OCI-LY7 (cell line): ENCODE data around the gene CRYZL1.

Experiments
- EZH2phosphoT487 ChIP-seq: fragments of 200-600 bp; sonication (generic); IDR thresholded peaks from 2 replicates; pipeline ENCODE4 v1.6.1; 2018; ENCODE audit warnings: low read depth, borderline replicate concordance, mild to moderate bottlenecking, mixed run types, antibody characterized with exemption, low read length, moderate library complexity, mixed read lengths
- TF ChIP-seq, protein P1 (sequence below): fragments of 200-600 bp; sonication (generic); conservative IDR thresholded peaks from 2 replicates; pipeline ENCODE4 v1.5.1; 2014; ENCODE audit warnings: mild to moderate bottlenecking, antibody characterized with exemption, low read length, moderate library complexity, mixed read lengths

DNA sequence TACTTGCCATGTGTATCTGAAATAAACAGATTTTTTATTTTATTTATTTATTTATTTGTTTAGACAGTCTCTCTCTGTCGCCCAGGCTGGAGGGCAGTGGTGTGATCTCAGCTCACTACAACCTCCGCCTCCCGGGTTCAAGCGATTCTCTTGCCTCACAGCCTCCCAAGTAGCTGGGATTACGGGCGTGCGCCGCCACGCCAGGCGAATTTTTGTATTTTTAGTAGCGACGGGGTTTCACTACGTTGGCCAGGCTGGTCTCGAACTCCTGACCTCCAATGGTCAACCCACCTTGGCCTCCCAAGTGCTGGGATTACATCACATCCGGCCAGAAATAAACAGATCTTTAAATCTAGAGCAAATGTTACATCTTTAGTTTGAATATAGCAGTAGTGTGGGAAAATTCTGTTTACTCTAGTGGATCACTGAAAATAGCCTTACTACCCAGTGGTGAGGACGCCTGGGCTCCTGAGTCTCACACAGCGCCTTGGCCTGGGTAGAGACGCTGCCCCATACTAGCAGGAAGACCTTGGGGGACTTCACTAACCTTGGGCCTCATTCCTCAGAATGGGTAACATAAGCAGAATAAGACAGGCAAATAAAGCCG, 100.3 kb downstream of the CRYZL1 start:
- TF ChIP-seq, protein P1, sequence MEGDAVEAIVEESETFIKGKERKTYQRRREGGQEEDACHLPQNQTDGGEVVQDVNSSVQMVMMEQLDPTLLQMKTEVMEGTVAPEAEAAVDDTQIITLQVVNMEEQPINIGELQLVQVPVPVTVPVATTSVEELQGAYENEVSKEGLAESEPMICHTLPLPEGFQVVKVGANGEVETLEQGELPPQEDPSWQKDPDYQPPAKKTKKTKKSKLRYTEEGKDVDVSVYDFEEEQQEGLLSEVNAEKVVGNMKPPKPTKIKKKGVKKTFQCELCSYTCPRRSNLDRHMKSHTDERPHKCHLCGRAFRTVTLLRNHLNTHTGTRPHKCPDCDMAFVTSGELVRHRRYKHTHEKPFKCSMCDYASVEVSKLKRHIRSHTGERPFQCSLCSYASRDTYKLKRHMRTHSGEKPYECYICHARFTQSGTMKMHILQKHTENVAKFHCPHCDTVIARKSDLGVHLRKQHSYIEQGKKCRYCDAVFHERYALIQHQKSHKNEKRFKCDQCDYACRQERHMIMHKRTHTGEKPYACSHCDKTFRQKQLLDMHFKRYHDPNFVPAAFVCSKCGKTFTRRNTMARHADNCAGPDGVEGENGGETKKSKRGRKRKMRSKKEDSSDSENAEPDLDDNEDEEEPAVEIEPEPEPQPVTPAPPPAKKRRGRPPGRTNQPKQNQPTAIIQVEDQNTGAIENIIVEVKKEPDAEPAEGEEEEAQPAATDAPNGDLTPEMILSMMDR = no peak
- TF ChIP-seq EZH2phosphoT487 = no peak
